ENCODE measurements around the gene MDH1B. TPM values are rescaled to one million over a fixed set of nuclear protein-coding genes. Genes with fewer than 3 reads are reported as not detected.

The MDH1B gene
- total RNA-seq, 1 donor from 2014 or later: not detected

DNA sequence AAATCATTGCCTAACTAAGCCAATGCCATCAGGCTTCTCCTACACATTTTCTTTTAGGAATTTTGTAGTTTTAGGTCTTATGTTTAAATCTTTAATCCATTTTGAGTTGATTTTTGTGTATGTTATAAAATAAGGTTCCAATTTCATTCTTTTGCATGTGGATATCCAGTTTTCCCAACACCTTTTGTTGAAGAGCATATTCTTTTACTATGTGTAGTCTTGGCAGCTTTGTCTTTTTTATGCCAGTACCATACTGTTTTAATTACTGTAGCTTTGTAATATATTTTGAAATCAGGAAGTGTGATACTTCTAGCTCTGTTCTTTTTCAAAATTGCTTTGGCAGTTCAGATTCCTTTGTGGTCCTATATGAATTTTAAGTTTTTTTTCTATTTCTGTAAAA lies 11.3 kb upstream of the MDH1B start:
- Histone ChIP-seq H3K4me3 (ENCODE audit: low read length in 3 of 3) (no peak overlapping the region), H3K4me1 (ENCODE audit: control insufficient read depth in 3 of 3, insufficient read depth in 3 of 3, low read length in 3 of 3) (no peaks in the 10 kb centered on the region), H3K27me3 (ENCODE audit: control insufficient read depth in 3 of 3, insufficient read depth in 3 of 3, low read length in 3 of 3) (no peaks in the 10 kb centered on the region), H3K9me3 (ENCODE audit: control insufficient read depth in 3 of 3, low read length in 3 of 3) (peaks cover 0 to 4% (median 2%) of the 10 kb centered on the region in 3 donors), H3K36me3 (ENCODE audit: control insufficient read depth in 3 of 3, insufficient read depth in 3 of 3, low read length in 3 of 3) (peaks cover 3 to 59% (median 43%) of the 10 kb centered on the region in 3 donors), H3K9ac (ENCODE audit: low read depth in 1 of 3, low read length in 3 of 3) (no peak overlapping the region), H3K27ac (ENCODE audit: low read depth, low read length) (no peak overlapping the region)

DNA sequence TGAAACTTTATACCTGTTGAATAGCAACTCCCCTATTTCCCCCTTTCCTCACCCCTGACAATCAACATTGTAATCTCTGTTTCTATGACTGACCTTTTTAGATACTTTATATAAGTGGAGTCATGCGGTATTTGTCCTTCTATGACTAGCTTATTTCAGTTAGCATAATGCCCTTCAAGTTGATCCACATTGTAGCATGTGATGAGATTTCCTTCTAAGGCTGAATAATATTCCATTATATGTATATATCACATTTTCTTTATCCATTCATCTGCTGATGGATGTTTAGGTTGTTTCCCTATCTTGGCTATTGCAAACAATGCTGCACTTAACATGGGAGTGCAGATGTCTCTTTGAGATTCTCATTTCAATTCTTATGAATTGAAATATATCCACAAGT lies 9.7 kb upstream of the MDH1B start:
- H3K36me3 ChIP-seq (ENCODE audit: control insufficient read depth in 3 of 3, insufficient read depth in 3 of 3, low read length in 3 of 3): peaks cover 3 to 55% (median 36%) of the 10 kb centered on the region in 3 donors
- H3K27ac ChIP-seq (ENCODE audit: low read depth, low read length): no peak overlapping the region
- H3K9me3 ChIP-seq (ENCODE audit: control insufficient read depth in 3 of 3, low read length in 3 of 3): peaks cover 0 to 2% (median 0%) of the 10 kb centered on the region in 3 donors
- no peaks in the 10 kb centered on the region for H3K27me3 ChIP-seq (ENCODE audit: control insufficient read depth in 3 of 3, insufficient read depth in 3 of 3, low read length in 3 of 3)
- H3K4me1 ChIP-seq (ENCODE audit: control insufficient read depth in 3 of 3, insufficient read depth in 3 of 3, low read length in 3 of 3): no peaks in the 10 kb centered on the region
- H3K9ac ChIP-seq (ENCODE audit: low read depth in 1 of 3, low read length in 3 of 3): no peak overlapping the region
- H3K4me3 ChIP-seq (ENCODE audit: low read length in 3 of 3): no peak overlapping the region

DNA sequence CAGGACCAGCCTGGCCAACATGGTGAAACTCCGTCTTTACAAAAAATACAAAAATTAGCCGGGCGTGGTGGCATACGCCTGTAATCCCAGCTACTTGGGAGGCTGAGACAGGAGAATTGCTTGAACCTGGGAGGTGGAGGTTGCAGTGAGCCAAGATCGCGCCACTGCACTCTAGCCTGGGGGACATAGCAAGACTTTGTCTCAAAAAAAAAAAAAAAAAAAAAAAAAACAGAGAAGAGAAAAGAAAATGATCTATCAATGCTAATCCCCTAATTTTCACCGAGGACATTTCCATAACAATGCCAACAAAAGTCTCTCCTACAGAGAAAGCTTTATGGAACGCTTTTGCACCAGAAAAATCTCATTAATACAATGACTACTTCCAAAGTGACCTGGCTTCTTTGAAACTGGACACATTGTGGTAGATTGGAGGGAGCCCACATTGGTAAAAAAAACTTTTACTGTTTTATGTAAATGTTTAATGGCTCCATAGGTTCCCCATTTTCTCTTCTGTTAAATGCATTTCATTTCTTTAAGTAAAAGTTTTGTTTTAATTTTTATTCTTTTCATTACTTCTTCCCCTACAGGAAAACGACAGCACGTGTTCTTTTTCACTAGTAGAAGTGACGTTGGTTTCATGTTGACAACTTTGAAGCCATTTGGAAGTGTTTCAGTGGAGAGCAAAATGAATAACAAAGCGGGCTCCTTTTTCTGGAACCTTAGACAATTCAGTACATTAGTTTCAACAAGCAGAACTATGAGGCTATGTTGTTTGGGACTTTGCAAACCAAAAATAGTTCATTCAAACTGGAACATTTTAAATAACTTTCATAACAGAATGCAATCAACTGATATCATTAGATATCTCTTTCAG lies 1.2 kb upstream of the MDH1B start:
- no peaks in the 10 kb centered on the region for H3K9me3 ChIP-seq (ENCODE audit: control insufficient read depth in 3 of 3, low read length in 3 of 3)
- H3K9ac ChIP-seq (ENCODE audit: low read depth in 1 of 3, low read length in 3 of 3): peak overlapping the region; percentile 91 to 94 (median 93)
- H3K27me3 ChIP-seq (ENCODE audit: control insufficient read depth in 3 of 3, insufficient read depth in 3 of 3, low read length in 3 of 3): no peaks in the 10 kb centered on the region
- peak overlapping the region; percentile 76 to 99 (median 96) for H3K4me3 ChIP-seq (ENCODE audit: low read length in 3 of 3)
- H3K36me3 ChIP-seq (ENCODE audit: control insufficient read depth in 3 of 3, insufficient read depth in 3 of 3, low read length in 3 of 3): peaks cover 0 to 19% (median 15%) of the 10 kb centered on the region in 3 donors
- peak overlapping the region; percentile 93 for H3K27ac ChIP-seq (ENCODE audit: low read depth, low read length)
- peaks cover 13 to 22% (median 16%) of the 10 kb centered on the region in 3 donors for H3K4me1 ChIP-seq (ENCODE audit: control insufficient read depth in 3 of 3, insufficient read depth in 3 of 3, low read length in 3 of 3)

DNA sequence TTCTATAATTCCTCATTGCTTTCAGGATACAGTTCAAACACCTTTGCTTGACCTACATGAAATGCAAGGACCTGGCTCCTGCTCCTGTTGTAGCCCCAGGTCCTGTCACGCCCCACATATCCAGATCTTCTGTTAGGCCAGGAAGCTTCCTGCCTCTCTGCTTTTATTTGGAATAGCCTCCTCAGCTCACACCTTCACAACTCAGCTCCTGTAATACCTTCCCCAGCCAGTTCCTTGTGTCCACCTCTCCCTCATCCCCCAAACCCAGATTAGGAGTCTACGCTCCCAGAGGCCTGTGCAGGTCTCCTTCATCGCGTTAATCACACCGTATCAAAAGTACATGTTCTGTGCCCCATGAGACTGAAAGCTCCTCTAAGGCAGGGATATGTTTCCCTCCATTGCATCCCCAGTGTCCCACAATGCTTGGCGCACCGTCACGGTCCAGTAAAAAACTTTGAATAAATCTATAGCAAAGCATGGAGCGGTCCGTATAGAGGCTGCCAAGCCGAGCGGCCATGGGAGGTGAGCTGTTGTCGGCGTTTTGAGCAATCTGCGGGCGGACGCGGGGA lies 371 bp downstream of the MDH1B start:
- peak overlapping the region; percentile 93 for H3K27ac ChIP-seq (ENCODE audit: low read depth, low read length)
- peak overlapping the region; percentile 76 to 99 (median 96) for H3K4me3 ChIP-seq (ENCODE audit: low read length in 3 of 3)
- H3K9me3 ChIP-seq (ENCODE audit: control insufficient read depth in 3 of 3, low read length in 3 of 3): no peaks in the 10 kb centered on the region
- H3K9ac ChIP-seq (ENCODE audit: low read depth in 1 of 3, low read length in 3 of 3): peak overlapping the region; percentile 91 to 94 (median 93)
- H3K36me3 ChIP-seq (ENCODE audit: control insufficient read depth in 3 of 3, insufficient read depth in 3 of 3, low read length in 3 of 3): peaks cover 0 to 16% (median 10%) of the 10 kb centered on the region in 3 donors
- H3K27me3 ChIP-seq (ENCODE audit: control insufficient read depth in 3 of 3, insufficient read depth in 3 of 3, low read length in 3 of 3): no peaks in the 10 kb centered on the region
- peaks cover 13 to 22% (median 16%) of the 10 kb centered on the region in 3 donors for H3K4me1 ChIP-seq (ENCODE audit: control insufficient read depth in 3 of 3, insufficient read depth in 3 of 3, low read length in 3 of 3)

DNA sequence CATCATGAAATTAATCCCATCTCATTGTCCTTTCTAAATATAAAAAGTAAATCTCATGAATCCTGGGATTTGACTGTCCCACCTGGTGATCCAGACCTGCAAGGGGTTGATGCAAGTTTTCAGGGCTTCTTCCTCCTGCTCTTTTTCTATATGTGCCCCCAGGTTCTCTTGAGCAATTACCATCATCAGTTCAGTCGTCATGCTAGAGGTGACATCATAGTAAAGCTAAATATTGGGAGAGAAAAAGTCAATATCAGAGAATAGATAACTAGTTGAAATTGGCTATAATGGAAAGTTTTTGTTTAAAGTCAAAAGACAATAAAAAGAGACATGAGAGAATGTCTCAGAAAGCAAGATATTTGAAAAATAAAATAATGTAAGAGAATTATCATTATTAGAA lies 8.3 kb downstream of the MDH1B start:
- Histone ChIP-seq H3K4me1 (ENCODE audit: control insufficient read depth in 3 of 3, insufficient read depth in 3 of 3, low read length in 3 of 3) (no peaks in the 10 kb centered on the region), H3K9ac (ENCODE audit: low read depth in 1 of 3, low read length in 3 of 3) (no peak overlapping the region), H3K9me3 (ENCODE audit: control insufficient read depth in 3 of 3, low read length in 3 of 3) (no peaks in the 10 kb centered on the region), H3K4me3 (ENCODE audit: low read length in 3 of 3) (no peak overlapping the region), H3K27ac (ENCODE audit: low read depth, low read length) (no peak overlapping the region), H3K36me3 (ENCODE audit: control insufficient read depth in 3 of 3, insufficient read depth in 3 of 3, low read length in 3 of 3) (no peaks in the 10 kb centered on the region), H3K27me3 (ENCODE audit: control insufficient read depth in 3 of 3, insufficient read depth in 3 of 3, low read length in 3 of 3) (no peaks in the 10 kb centered on the region)

DNA sequence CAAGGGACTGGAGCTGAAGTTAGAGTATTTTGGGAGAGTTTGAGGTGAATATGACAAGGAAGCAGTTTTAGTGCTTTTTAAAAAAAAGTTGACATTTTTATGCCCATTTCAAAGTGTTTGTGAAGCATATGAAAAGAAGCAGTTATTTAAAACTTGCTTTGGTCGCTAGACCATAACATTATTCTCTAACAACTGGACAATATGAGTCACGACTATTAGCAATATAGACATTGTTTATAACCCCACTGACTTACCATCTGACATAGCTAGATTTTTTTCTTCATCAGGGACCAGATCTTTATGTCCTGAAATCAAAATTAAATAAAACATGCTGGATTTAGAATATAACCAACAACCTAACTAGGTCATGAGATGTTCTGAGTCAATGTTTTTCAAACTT lies 24.3 kb downstream of the MDH1B start:
- no peaks in the 10 kb centered on the region for H3K27me3 ChIP-seq (ENCODE audit: control insufficient read depth in 3 of 3, insufficient read depth in 3 of 3, low read length in 3 of 3)
- H3K4me3 ChIP-seq (ENCODE audit: low read length in 3 of 3): no peak overlapping the region
- H3K36me3 ChIP-seq (ENCODE audit: control insufficient read depth in 3 of 3, insufficient read depth in 3 of 3, low read length in 3 of 3): no peaks in the 10 kb centered on the region
- H3K27ac ChIP-seq (ENCODE audit: low read depth, low read length): no peak overlapping the region
- no peaks in the 10 kb centered on the region for H3K9me3 ChIP-seq (ENCODE audit: control insufficient read depth in 3 of 3, low read length in 3 of 3)
- H3K9ac ChIP-seq (ENCODE audit: low read depth in 1 of 3, low read length in 3 of 3): no peak overlapping the region
- no peaks in the 10 kb centered on the region for H3K4me1 ChIP-seq (ENCODE audit: control insufficient read depth in 3 of 3, insufficient read depth in 3 of 3, low read length in 3 of 3)

DNA sequence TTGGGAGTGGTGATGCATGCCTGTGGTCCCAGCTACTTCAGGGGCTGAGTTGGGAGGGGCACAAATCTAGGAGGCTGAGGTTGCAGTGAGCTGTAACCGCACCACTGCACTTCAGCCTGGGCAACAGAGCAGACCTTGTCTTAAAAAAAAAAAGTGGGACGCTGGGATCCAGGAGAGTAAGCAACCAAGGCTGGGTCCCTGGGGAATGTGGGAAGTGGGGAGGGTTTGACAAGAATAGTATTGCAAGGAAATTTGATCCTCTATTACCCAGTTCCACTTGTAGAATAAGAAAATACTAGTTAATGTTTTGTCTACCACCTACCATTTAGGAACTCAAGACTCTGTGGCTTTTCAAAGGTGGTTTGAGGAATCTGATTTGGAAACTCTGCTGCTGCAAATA lies 25.9 kb downstream of the MDH1B start:
- H3K9ac ChIP-seq (ENCODE audit: low read depth in 1 of 3, low read length in 3 of 3): no peak overlapping the region
- H3K4me3 ChIP-seq (ENCODE audit: low read length in 3 of 3): no peak overlapping the region
- no peaks in the 10 kb centered on the region for H3K36me3 ChIP-seq (ENCODE audit: control insufficient read depth in 3 of 3, insufficient read depth in 3 of 3, low read length in 3 of 3)
- no peaks in the 10 kb centered on the region for H3K9me3 ChIP-seq (ENCODE audit: control insufficient read depth in 3 of 3, low read length in 3 of 3)
- H3K27me3 ChIP-seq (ENCODE audit: control insufficient read depth in 3 of 3, insufficient read depth in 3 of 3, low read length in 3 of 3): no peaks in the 10 kb centered on the region
- H3K27ac ChIP-seq (ENCODE audit: low read depth, low read length): no peak overlapping the region
- no peaks in the 10 kb centered on the region for H3K4me1 ChIP-seq (ENCODE audit: control insufficient read depth in 3 of 3, insufficient read depth in 3 of 3, low read length in 3 of 3)

DNA sequence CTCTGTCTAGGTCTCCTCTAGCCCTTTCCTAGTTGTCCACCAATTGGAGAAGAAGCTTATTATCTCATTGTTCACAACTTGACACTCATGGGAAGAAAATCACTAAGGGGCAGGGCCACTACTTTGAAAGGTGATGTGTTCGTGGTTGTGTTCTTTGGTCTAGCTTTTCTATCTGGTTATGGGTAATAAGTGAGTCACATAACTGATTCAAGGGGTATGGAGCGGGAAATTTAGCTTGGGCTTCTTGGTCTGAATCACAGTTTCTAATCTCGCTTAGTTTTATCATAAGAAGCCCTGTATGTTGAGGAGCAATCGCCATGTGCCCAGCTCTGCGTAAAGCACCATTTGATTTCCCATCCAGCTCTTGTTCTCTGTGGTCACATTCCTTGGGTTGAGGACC lies 28.2 kb downstream of the MDH1B start:
- Histone ChIP-seq H3K36me3 (ENCODE audit: control insufficient read depth in 3 of 3, insufficient read depth in 3 of 3, low read length in 3 of 3) (no peaks in the 10 kb centered on the region), H3K27me3 (ENCODE audit: control insufficient read depth in 3 of 3, insufficient read depth in 3 of 3, low read length in 3 of 3) (no peaks in the 10 kb centered on the region), H3K27ac (ENCODE audit: low read depth, low read length) (no peak overlapping the region), H3K9me3 (ENCODE audit: control insufficient read depth in 3 of 3, low read length in 3 of 3) (no peaks in the 10 kb centered on the region), H3K4me1 (ENCODE audit: control insufficient read depth in 3 of 3, insufficient read depth in 3 of 3, low read length in 3 of 3) (no peaks in the 10 kb centered on the region), H3K4me3 (ENCODE audit: low read length in 3 of 3) (no peak overlapping the region), H3K9ac (ENCODE audit: low read depth in 1 of 3, low read length in 3 of 3) (no peak overlapping the region)

DNA sequence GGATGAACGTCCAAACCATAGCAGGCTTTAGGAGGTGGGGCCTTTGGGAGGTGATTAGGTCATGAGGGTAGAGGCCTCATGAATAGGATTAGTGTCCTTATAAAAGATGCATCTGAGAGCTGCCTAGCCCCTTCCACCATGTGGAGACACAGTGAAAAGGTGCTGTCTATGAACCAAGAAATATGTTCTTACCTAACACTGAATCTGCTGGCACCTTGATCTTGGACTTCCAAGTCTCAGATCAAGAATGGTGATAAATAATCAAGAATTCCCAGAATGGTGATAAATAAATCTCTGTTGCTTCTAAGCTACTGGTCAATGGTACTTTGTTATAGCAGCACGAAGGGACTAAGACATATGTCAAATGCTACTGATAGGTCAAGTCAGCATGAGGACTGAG lies 31.8 kb downstream of the MDH1B start:
- Histone ChIP-seq H3K27ac (ENCODE audit: low read depth, low read length) (no peak overlapping the region), H3K27me3 (ENCODE audit: control insufficient read depth in 3 of 3, insufficient read depth in 3 of 3, low read length in 3 of 3) (peaks cover 0 to 2% (median 0%) of the 10 kb centered on the region in 3 donors), H3K4me3 (ENCODE audit: low read length in 3 of 3) (no peak overlapping the region), H3K9me3 (ENCODE audit: control insufficient read depth in 3 of 3, low read length in 3 of 3) (no peaks in the 10 kb centered on the region), H3K36me3 (ENCODE audit: control insufficient read depth in 3 of 3, insufficient read depth in 3 of 3, low read length in 3 of 3) (no peaks in the 10 kb centered on the region), H3K4me1 (ENCODE audit: control insufficient read depth in 3 of 3, insufficient read depth in 3 of 3, low read length in 3 of 3) (no peaks in the 10 kb centered on the region), H3K9ac (ENCODE audit: low read depth in 1 of 3, low read length in 3 of 3) (no peak overlapping the region)

All from skeletal muscle tissue (tissue), 4 donors.